Stimulated activated CD8-positive, alpha-beta memory T cell treated with anti-CD3 and anti-CD28 coated beads, Interleukin-4, amount 100 ng/mL, for 24 hours (primary cell): ENCODE data around the gene NOX3.
"Not testable (repeated sequence)": the region's sequence is repeated elsewhere in the genome, so short reads cannot be mapped to it uniquely, and the experiment has no call there.

ENCODE experiments used
- DNase-seq: peaks from one replicate; pipeline ENCODE4 v3.0.0-alpha.2; 2020; ENCODE audit warnings: low read depth

NOX3 gene

GRCh38 chr6:155466539-155466938 lies 10.9 kb upstream of the NOX3 start:
- DNase-seq = no peak

GRCh38 chr6:155461556-155461955 lies 5.9 kb upstream of the NOX3 start:
- no peak for DNase-seq

GRCh38 chr6:155454471-155454870 lies 1.2 kb downstream of the NOX3 start:
- no peak for DNase-seq

- DNase-seq = no peak
Measured at GRCh38 chr6:155454008-155454407, 1.6 kb downstream of the NOX3 start.

- no peak for DNase-seq
Measured at GRCh38 chr6:155452576-155452975, 3.1 kb downstream of the NOX3 start.

GRCh38 chr6:155451530-155451929 lies 4.1 kb downstream of the NOX3 start:
- DNase-seq = not testable (repeated sequence)

GRCh38 chr6:155450240-155450581 lies 5.4 kb downstream of the NOX3 start:
- DNase-seq = no peak

GRCh38 chr6:155449450-155450239 lies 6.0 kb downstream of the NOX3 start:
- DNase-seq = no peak

- no peak for DNase-seq
Measured at GRCh38 chr6:155448668-155449449, 6.8 kb downstream of the NOX3 start.

- no peak for DNase-seq
Measured at GRCh38 chr6:155447949-155448348, 7.7 kb downstream of the NOX3 start.

- no peak for DNase-seq
Measured at GRCh38 chr6:155444952-155445903, 10.4 kb downstream of the NOX3 start.

- no peak for DNase-seq
Measured at GRCh38 chr6:155444120-155444917, 11.3 kb downstream of the NOX3 start.

GRCh38 chr6:155443168-155443567 lies 12.5 kb downstream of the NOX3 start:
- DNase-seq = no peak

GRCh38 chr6:155442562-155442961 lies 13.1 kb downstream of the NOX3 start:
- no peak for DNase-seq

GRCh38 chr6:155441112-155441465 lies 14.6 kb downstream of the NOX3 start:
- no peak for DNase-seq

- no peak for DNase-seq
Measured at GRCh38 chr6:155440398-155441111, 15.1 kb downstream of the NOX3 start.

GRCh38 chr6:155439376-155439775 lies 16.3 kb downstream of the NOX3 start:
- no peak for DNase-seq

- DNase-seq = no peak
Measured at GRCh38 chr6:155436981-155437749, 18.5 kb downstream of the NOX3 start.

GRCh38 chr6:155434829-155435423 lies 20.7 kb downstream of the NOX3 start:
- no peak for DNase-seq

- no peak for DNase-seq
Measured at GRCh38 chr6:155434096-155434495, 21.5 kb downstream of the NOX3 start.
